Daoy (cell line): Measurements from ENCODE around the gene RGCC. TPM values are rescaled to one million over a fixed set of nuclear protein-coding genes. Genes with fewer than 3 reads are reported as not detected.

ENCODE experiments used
- DNase-seq: peaks from one replicate; pipeline ENCODE4 v3.0.0-alpha.2; 2015; ENCODE audit warnings: low read depth
- total RNA-seq: library from RNA; depleted of rRNA; stranded (reverse); fragments of >200 nt; shearing (Covaris generic); gene quantifications from 2 replicates; pipeline ENCODE4 v1.2.3, GENCODE V29; 2014

Gene RGCC
- total RNA-seq, 1 experiment from 2014 or later: 7.8 TPM

- DNase-seq: no peak
These were observed 3.7 kb upstream of the RGCC start for GRCh38 chr13:41453620-41454019.

GRCh38 chr13:41454170-41454569, 3.2 kb upstream of the RGCC start:
- DNase-seq: no peak

- no peak for DNase-seq
These were observed 1.5 kb upstream of the RGCC start for GRCh38 chr13:41455725-41456419.

GRCh38 chr13:41457589-41458186, 338 bp downstream of the RGCC start:
- peak; percentile 11 for DNase-seq

- peak; percentile 19 for DNase-seq
These were observed 924 bp downstream of the RGCC start for GRCh38 chr13:41458187-41458760.

- DNase-seq: peak; percentile 32
These were observed 1.5 kb downstream of the RGCC start for GRCh38 chr13:41458761-41459431.

- DNase-seq: peak; percentile 20
These were observed 2.2 kb downstream of the RGCC start for GRCh38 chr13:41459432-41460073.

GRCh38 chr13:41460074-41460465, 2.7 kb downstream of the RGCC start:
- no peak for DNase-seq

- no peak for DNase-seq
These were observed 3.6 kb downstream of the RGCC start for GRCh38 chr13:41460930-41461329.

GRCh38 chr13:41461527-41462139, 4.3 kb downstream of the RGCC start:
- no peak for DNase-seq

GRCh38 chr13:41462427-41462826, 5.1 kb downstream of the RGCC start:
- DNase-seq: no peak

GRCh38 chr13:41463838-41464602, 6.7 kb downstream of the RGCC start:
- no peak for DNase-seq

- peak; percentile 90 for DNase-seq
These were observed 8.0 kb downstream of the RGCC start for GRCh38 chr13:41465241-41465847.

- no peak for DNase-seq
These were observed 8.6 kb downstream of the RGCC start for GRCh38 chr13:41465898-41466320.

- no peak for DNase-seq
These were observed 10.1 kb downstream of the RGCC start for GRCh38 chr13:41467425-41467945.

GRCh38 chr13:41468631-41469030, 11.3 kb downstream of the RGCC start:
- DNase-seq: no peak

GRCh38 chr13:41470196-41470595, 12.8 kb downstream of the RGCC start:
- DNase-seq: no peak

- DNase-seq: no peak
These were observed 14.4 kb downstream of the RGCC start for GRCh38 chr13:41471785-41472184.

- DNase-seq: no peak
These were observed 29.9 kb downstream of the RGCC start for GRCh38 chr13:41487222-41487621.

- no peak for DNase-seq
These were observed 30.8 kb downstream of the RGCC start for GRCh38 chr13:41488124-41488523.
